Gastroesophageal sphincter (tissue), 4 donors: Measurements from ENCODE around the gene DNAJB1. TPM values are rescaled to one million over a fixed set of nuclear protein-coding genes. Genes with fewer than 3 reads are reported as not detected.

Source experiments
- ATAC-seq: fragments of 150-250 bp; one replicate; pipeline ENCODE4 v1.9.1; 2016; ENCODE audit warnings: mild to moderate bottlenecking, moderate library complexity
- H3K27ac ChIP-seq, 4 donors: fragments of 200-600 bp; sonication (generic) in 3 of 4; 1 replicate in 3 of 4; 2 replicates in 1 of 4; pipeline ENCODE4 v1.5.1; 2016 to 2019
- H3K27me3 ChIP-seq: fragments of 200-600 bp; sonication (generic); one replicate; pipeline ENCODE4 v1.5.1; 2019
- H3K36me3 ChIP-seq, 2 donors: fragments of 200-600 bp; sonication (generic); one replicate each; pipeline ENCODE4 v1.5.1; 2019; ENCODE audit warnings: control low read depth in 1 of 2
- H3K4me1 ChIP-seq, 3 donors: fragments of 200-600 bp; sonication (generic); 1 replicate in 2 of 3; 2 replicates in 1 of 3; pipeline ENCODE4 v1.5.1; 2016 to 2019; ENCODE audit warnings: control low read depth in 2 of 3
- H3K4me3 ChIP-seq, 2 donors: fragments of 200-600 bp; sonication (generic); one replicate each; pipeline ENCODE4 v1.5.1; 2019; ENCODE audit warnings: mild to moderate bottlenecking in 1 of 2, moderate library complexity in 1 of 2
- H3K9me3 ChIP-seq, 3 donors: fragments of 200-600 bp; sonication (generic); one replicate each; pipeline ENCODE4 v1.5.1; 2017 to 2019; ENCODE audit warnings: control low read depth in 2 of 3
- EP300 ChIP-seq: sonication (generic); formaldehyde crosslinking; IDR thresholded peaks from one replicate; pipeline ENCODE4 v1.6.1; 2017; ENCODE audit warnings: antibody characterized with exemption, mild to moderate bottlenecking
- POLR2A ChIP-seq, 2 donors: fragments of 450-650 bp; IDR thresholded peaks; one replicate each; pipeline ENCODE4 v1.6.1; 2017; ENCODE audit warnings: antibody characterized with exemption in 2 of 2, mild to moderate bottlenecking in 2 of 2, moderate library complexity in 1 of 2
- POLR2AphosphoS5 ChIP-seq: sonication (generic); formaldehyde crosslinking; IDR thresholded peaks from one replicate; pipeline ENCODE4 v1.6.1; 2017; ENCODE audit warnings: antibody characterized with exemption
- WGBS, 2 donors: methylation state at CpG; one replicate each; pipeline ENCODE4 v1.1.5; 2018; ENCODE audit warnings: low coverage in 1 of 2; 5-methylcytosine and 5-hydroxymethylcytosine counted together
- total RNA-seq, 4 donors: library from RNA; depleted of rRNA; stranded (reverse); fragments of >200 nt; gene quantifications; one replicate each; pipeline ENCODE4 v1.1.0, GENCODE V29; 2016
- TF ChIP-seq, protein P1 (sequence below), 4 experiments: fragments of 200-600 bp in 2 of 4; fragments of 450-650 bp in 2 of 4; sonication (generic) in 1 of 4; IDR thresholded peaks; one replicate each; pipeline ENCODE4 v1.5.1; 2017 to 2019; ENCODE audit warnings: antibody characterized with exemption in 4 of 4, mild to moderate bottlenecking in 2 of 4, moderate library complexity in 2 of 4

DNAJB1 gene
- total RNA-seq, 4 donors from 2014 or later: 59.3 to 72.8 (median 68.2) TPM

DNA sequence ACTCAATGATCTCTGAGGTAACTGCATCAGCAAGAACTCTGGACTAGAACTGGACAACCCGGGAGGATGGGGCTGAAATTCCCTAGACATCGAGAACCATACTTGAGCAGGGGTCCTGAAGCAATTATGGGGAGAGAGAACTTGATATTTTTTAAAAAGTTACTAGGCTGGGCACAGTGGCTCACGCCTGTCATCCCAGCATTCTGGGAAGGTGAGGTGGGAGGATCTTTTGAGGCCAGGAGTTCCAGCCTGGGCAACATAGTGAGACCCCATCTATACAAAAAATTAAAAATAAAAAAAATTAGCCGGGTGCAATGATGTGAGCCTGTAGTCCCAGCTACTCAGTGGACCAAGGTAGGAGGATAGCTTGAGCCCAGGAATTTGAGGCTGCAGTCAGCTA lies 2.3 kb upstream of the DNAJB1 start:
- 94 to 100% methylated on average over 1 to 4 of the region's 4 CpGs for WGBS, 2 donors
- Histone ChIP-seq H3K27me3 (no peaks in the 10 kb centered on the region), H3K36me3 (peaks cover 0 to 13% of the 10 kb centered on the region in 2 donors), H3K9me3 (no peaks in the 10 kb centered on the region), H3K4me3 (no peak overlapping the region), H3K27ac (no peak overlapping the region), H3K4me1 (peaks cover 0 to 28% (median 18%) of the 10 kb centered on the region in 3 donors)
- ATAC-seq: no peak
- TF ChIP-seq POLR2AphosphoS5: no peak
- no peak for TF ChIP-seq POLR2A (IDR thresholded peaks at IDR 0.05)
- TF ChIP-seq, protein P1, sequence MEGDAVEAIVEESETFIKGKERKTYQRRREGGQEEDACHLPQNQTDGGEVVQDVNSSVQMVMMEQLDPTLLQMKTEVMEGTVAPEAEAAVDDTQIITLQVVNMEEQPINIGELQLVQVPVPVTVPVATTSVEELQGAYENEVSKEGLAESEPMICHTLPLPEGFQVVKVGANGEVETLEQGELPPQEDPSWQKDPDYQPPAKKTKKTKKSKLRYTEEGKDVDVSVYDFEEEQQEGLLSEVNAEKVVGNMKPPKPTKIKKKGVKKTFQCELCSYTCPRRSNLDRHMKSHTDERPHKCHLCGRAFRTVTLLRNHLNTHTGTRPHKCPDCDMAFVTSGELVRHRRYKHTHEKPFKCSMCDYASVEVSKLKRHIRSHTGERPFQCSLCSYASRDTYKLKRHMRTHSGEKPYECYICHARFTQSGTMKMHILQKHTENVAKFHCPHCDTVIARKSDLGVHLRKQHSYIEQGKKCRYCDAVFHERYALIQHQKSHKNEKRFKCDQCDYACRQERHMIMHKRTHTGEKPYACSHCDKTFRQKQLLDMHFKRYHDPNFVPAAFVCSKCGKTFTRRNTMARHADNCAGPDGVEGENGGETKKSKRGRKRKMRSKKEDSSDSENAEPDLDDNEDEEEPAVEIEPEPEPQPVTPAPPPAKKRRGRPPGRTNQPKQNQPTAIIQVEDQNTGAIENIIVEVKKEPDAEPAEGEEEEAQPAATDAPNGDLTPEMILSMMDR (IDR thresholded peaks at IDR 0.05): no peak
- TF ChIP-seq EP300: no peak

DNA sequence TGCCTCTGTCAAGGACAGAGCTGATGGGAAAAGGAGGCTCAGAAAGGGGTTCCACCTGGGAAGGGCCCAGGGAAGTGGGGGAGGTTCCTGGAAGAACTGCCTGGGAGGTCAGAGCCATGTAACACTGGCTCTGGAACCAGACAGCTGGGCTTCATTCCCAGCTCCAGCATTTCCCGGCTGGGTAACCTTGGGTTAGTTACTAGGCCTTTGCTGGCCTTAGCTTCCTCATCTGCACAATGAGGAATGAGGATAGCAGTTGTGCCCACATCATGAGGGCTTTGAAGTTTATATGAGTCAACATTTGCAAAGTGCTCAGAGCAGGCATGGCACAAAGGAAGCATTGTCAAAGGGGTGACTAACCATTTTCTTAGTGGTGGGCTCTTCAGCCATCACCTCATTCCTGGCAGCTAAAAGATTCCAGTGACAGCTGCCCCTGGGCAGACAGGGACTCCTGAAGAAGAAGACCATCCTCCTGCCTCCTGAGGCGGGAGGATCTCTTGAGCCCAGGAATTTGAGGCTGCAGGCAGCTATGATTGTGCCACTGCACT lies 1.7 kb upstream of the DNAJB1 start:
- 14% methylated on average over 1 of the region's 2 CpGs; no CpG with 5 or more reads in 1 of the 2 donors for WGBS, 2 donors
- Histone ChIP-seq H3K27me3 (no peaks in the 10 kb centered on the region), H3K27ac (peak overlapping the region in 3 of 4 donors; percentile 97 to 99 (median 99)), H3K4me3 (no peak overlapping the region), H3K36me3 (peaks cover 0 to 19% of the 10 kb centered on the region in 2 donors), H3K4me1 (peaks cover 0 to 34% (median 25%) of the 10 kb centered on the region in 3 donors), H3K9me3 (no peaks in the 10 kb centered on the region)
- no peak for ATAC-seq
- TF ChIP-seq EP300: no peak
- TF ChIP-seq, protein P1 (IDR thresholded peaks at IDR 0.05): no peak

GRCh38 chr19:14519245-14519859 lies 1.2 kb upstream of the DNAJB1 start:
- ATAC-seq: no peak
- H3K36me3 ChIP-seq: peaks cover 0 to 25% of the 10 kb centered on the region in 2 donors
- TF ChIP-seq POLR2A (IDR thresholded peaks at IDR 0.05) (no peak), EP300 (no peak), POLR2AphosphoS5 (no peak)
- TF ChIP-seq, protein P1 (IDR thresholded peaks at IDR 0.05): no peak
- no peak overlapping the region for H3K4me3 ChIP-seq
- H3K4me1 ChIP-seq: peaks cover 0 to 40% (median 30%) of the 10 kb centered on the region in 3 donors
- no peaks in the 10 kb centered on the region for H3K9me3 ChIP-seq
- peak overlapping the region; percentile 64 to 99 (median 98) for H3K27ac ChIP-seq
- H3K27me3 ChIP-seq: no peaks in the 10 kb centered on the region
- 89 to 94% methylated on average over 13 to 18 of the region's 22 CpGs for WGBS, 2 donors

- Histone ChIP-seq H3K9me3 (no peaks in the 10 kb centered on the region), H3K27me3 (no peaks in the 10 kb centered on the region), H3K4me3 (peak overlapping the region; percentile 82 to 94), H3K27ac (peak overlapping the region; percentile 96 to 99 (median 98)), H3K4me1 (peaks cover 0 to 50% (median 30%) of the 10 kb centered on the region in 3 donors), H3K36me3 (peaks cover 0 to 41% of the 10 kb centered on the region in 2 donors)
- TF ChIP-seq POLR2AphosphoS5 (no peak), POLR2A (IDR thresholded peaks at IDR 0.05) (no peak), EP300 (no peak)
- TF ChIP-seq, protein P1 (IDR thresholded peaks at IDR 0.05): no peak
- no peak for ATAC-seq
- WGBS, 2 donors: 2% methylated on average over 9 of the region's 32 CpGs; no CpG with 5 or more reads in 1 of the 2 donors
Observed at GRCh38 chr19:14517446-14517839, 754 bp downstream of the DNAJB1 start.
